ENCODE data around the gene ISCA2.

DNA sequence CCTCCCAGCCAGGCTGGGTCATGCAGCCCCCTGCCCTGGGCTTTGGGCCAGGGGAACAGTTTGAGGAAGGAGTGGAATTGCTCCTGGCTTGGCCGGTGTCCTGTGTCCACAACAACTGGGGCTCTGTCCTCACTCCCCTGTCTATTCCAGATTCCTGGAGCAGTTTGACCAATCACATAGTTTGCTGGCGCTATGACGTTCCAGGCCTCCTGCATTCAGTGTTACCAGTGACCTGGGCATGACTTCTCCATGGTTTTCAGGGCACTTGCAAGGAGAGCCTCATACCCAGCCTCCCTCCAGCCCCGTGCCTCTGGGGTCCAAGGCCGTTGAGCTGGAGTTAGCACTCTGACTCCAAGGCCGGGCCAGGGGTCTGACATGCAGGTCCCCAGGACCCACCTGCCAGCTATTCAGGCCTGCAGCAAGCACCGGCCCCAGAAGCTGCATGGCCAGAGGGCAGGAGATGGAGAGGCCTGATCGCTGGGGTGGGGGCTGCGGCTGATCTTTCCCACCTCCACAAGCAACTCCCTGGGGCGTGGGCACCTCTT is 34.2 kb downstream of the ISCA2 start:
- TF ChIP-seq EZH2phosphoT487 (IDR thresholded peaks at IDR 0.05; ENCODE audit: low read length) = no peak
- TF ChIP-seq, protein P1, sequence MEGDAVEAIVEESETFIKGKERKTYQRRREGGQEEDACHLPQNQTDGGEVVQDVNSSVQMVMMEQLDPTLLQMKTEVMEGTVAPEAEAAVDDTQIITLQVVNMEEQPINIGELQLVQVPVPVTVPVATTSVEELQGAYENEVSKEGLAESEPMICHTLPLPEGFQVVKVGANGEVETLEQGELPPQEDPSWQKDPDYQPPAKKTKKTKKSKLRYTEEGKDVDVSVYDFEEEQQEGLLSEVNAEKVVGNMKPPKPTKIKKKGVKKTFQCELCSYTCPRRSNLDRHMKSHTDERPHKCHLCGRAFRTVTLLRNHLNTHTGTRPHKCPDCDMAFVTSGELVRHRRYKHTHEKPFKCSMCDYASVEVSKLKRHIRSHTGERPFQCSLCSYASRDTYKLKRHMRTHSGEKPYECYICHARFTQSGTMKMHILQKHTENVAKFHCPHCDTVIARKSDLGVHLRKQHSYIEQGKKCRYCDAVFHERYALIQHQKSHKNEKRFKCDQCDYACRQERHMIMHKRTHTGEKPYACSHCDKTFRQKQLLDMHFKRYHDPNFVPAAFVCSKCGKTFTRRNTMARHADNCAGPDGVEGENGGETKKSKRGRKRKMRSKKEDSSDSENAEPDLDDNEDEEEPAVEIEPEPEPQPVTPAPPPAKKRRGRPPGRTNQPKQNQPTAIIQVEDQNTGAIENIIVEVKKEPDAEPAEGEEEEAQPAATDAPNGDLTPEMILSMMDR (IDR thresholded peaks at IDR 0.05; ENCODE audit: low read length) = no peak
